Activated naive CD8-positive, alpha-beta T cell treated with anti-CD3 and anti-CD28 coated beads, Interleukin-2, amount 50 U/mL, for 16 hours (primary cell): ENCODE data around the gene RPL18.

ENCODE experiments used
- DNase-seq: peaks from one replicate; pipeline ENCODE4 v3.0.0-alpha.2; 2020; ENCODE audit warnings: low read depth, low spot score

RPL18 gene

GRCh38 chr19:48614436-48615230 is 4.3 kb downstream of the RPL18 start, which contains the start of gene FAM83E:
Gene FAM83E, minus strand, starts transcription at chr19:48615076. Its CDS starts 1,704 bp downstream, at chr19:48613372.
- DNase-seq = no peak

- DNase-seq = no peak
Measured at GRCh38 chr19:48613852-48614435, 5.0 kb downstream of the RPL18 start.

GRCh38 chr19:48613024-48613851 is 5.7 kb downstream of the RPL18 start:
- DNase-seq = no peak

- no peak for DNase-seq
Measured at GRCh38 chr19:48611872-48612271, 7.1 kb downstream of the RPL18 start.

- DNase-seq = no peak
Measured at GRCh38 chr19:48609571-48610108, 9.3 kb downstream of the RPL18 start.

- no peak for DNase-seq
Measured at GRCh38 chr19:48608798-48609263, 10.1 kb downstream of the RPL18 start.

GRCh38 chr19:48607359-48607755 is 11.6 kb downstream of the RPL18 start:
- DNase-seq = no peak

- DNase-seq = no peak
Measured at GRCh38 chr19:48606463-48607358, 12.3 kb downstream of the RPL18 start, which contains the start of gene SPACA4. Gene SPACA4, plus strand, starts transcription at chr19:48606742. Its CDS starts 237 bp downstream, at chr19:48606979.

- no peak for DNase-seq
Measured at GRCh38 chr19:48603850-48604249, 15.1 kb downstream of the RPL18 start.

- DNase-seq = no peak
Measured at GRCh38 chr19:48603449-48603848, 15.5 kb downstream of the RPL18 start.

GRCh38 chr19:48603001-48603400 is 16.0 kb downstream of the RPL18 start:
- DNase-seq = no peak

- DNase-seq = no peak
Measured at GRCh38 chr19:48600679-48601417, 18.1 kb downstream of the RPL18 start.

- DNase-seq = no peak
Measured at GRCh38 chr19:48598996-48599700, 19.8 kb downstream of the RPL18 start.

- no peak for DNase-seq
Measured at GRCh38 chr19:48596679-48597465, 22.1 kb downstream of the RPL18 start.

GRCh38 chr19:48596237-48596636 is 22.7 kb downstream of the RPL18 start:
- no peak for DNase-seq

- DNase-seq = no peak
Measured at GRCh38 chr19:48595833-48596232, 23.1 kb downstream of the RPL18 start.

- no peak for DNase-seq
Measured at GRCh38 chr19:48595171-48595570, 23.8 kb downstream of the RPL18 start.

GRCh38 chr19:48591021-48591420 is 28.0 kb downstream of the RPL18 start:
- no peak for DNase-seq
